Measurements from ENCODE around the gene LMO4.

- TF ChIP-seq EZH2 (IDR thresholded peaks at IDR 0.05): no peak
- no peak for TF ChIP-seq FOXP2 (optimal IDR thresholded peaks at IDR 0.05; ENCODE audit: control extremely low read depth, extremely low read length, insufficient read depth)
- no peak for TF ChIP-seq POLR2AphosphoS5 (IDR thresholded peaks at IDR 0.05; ENCODE audit: borderline replicate concordance, low read depth, low read length)
Measured at GRCh38 chr1:87338566-87338965, 9.9 kb downstream of the LMO4 start.

Data from SK-N-MC (cell line).